NCI-H2171 treated with DMSO at 0.1 percent for 48 hours (cell line): Measurements from ENCODE around the gene SLC22A31.

Source experiments
- DNase-seq: peaks from one replicate; lab custom pipeline; 2025; lab: John Stamatoyannopoulos, UW

The SLC22A31 gene

GRCh38 chr16:89164847-89165680 is 35.3 kb downstream of the SLC22A31 start:
- no peak for DNase-seq

GRCh38 chr16:89164436-89164835 is 35.9 kb downstream of the SLC22A31 start:
- no peak for DNase-seq

- DNase-seq, result no peak
Observed at GRCh38 chr16:89163297-89163696, 37.0 kb downstream of the SLC22A31 start.

- DNase-seq, result no peak
Observed at GRCh38 chr16:89161763-89162713, 38.3 kb downstream of the SLC22A31 start.

GRCh38 chr16:89160977-89161701 is 39.2 kb downstream of the SLC22A31 start:
- no peak for DNase-seq

- DNase-seq, result no peak
Observed at GRCh38 chr16:89159850-89160354, 40.4 kb downstream of the SLC22A31 start.

- DNase-seq, result no peak
Observed at GRCh38 chr16:89159066-89159849, 41.1 kb downstream of the SLC22A31 start.

GRCh38 chr16:89157778-89158177 is 42.6 kb downstream of the SLC22A31 start:
- DNase-seq, result no peak

GRCh38 chr16:89156740-89157645 is 43.3 kb downstream of the SLC22A31 start:
- no peak for DNase-seq

GRCh38 chr16:89155851-89156739 is 44.2 kb downstream of the SLC22A31 start:
- DNase-seq, result no peak

GRCh38 chr16:89155184-89155679 is 45.1 kb downstream of the SLC22A31 start:
- no peak for DNase-seq

GRCh38 chr16:89154390-89155183 is 45.8 kb downstream of the SLC22A31 start:
- no peak for DNase-seq

GRCh38 chr16:89153848-89154271 is 46.5 kb downstream of the SLC22A31 start:
- no peak for DNase-seq

GRCh38 chr16:89152831-89153700 is 47.3 kb downstream of the SLC22A31 start:
- no peak for DNase-seq

- DNase-seq, result no peak
Observed at GRCh38 chr16:89150981-89151380, 49.4 kb downstream of the SLC22A31 start.

- DNase-seq, result peak; percentile 67
Observed at GRCh38 chr16:89150090-89150835, 50.1 kb downstream of the SLC22A31 start.
